NCI-H2227 (cell line): ENCODE results near the gene ISG20L2.

Source experiments
- DNase-seq: peaks from one replicate; lab custom pipeline; 2025; ENCODE audit not compliant: unreplicated experiment; lab: John Stamatoyannopoulos, UW

Gene ISG20L2

DNA sequence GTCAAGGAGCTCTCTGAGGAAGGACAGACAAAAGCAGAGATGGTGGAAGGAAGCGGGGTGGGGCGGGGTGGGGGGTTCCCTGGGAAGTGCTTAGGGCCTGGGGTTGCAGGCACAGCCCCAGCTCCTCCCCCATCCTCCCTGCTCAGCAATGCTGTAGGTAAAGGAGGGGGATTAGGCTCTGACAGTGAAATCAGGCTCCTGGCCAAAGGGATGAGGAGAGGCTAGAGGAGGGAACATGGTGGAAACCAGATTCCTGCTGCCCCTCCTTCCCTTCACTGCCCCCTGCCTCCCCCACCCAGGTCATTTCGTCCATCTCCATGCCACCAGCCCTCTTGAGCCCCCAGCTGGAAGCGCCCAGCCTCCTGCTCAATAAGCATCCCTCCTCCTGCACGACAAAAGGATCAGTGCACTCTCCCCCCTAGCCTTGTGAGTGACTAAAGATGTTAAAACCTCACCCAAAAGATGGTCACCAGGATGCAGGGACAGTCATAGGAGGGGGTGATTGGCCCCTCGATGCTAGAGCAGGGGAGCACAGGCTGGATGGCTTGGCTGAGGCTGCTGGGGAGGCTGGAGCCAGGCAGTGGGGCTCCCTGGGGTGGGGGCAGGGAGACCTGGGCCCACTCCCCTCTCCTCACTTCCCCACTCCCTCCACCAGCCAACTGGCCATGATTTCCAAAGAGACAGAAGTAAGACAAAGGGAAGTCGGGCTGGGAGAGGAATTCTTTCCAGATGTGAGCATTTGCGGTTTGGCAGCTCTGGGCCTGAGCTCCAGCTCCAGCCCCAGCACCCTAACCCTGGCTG is 20.9 kb downstream of the ISG20L2 start:
- peak; percentile 55 for DNase-seq

GRCh38 chr1:156706657-156707416 is 21.7 kb downstream of the ISG20L2 start:
- DNase-seq = peak; percentile 71

DNA sequence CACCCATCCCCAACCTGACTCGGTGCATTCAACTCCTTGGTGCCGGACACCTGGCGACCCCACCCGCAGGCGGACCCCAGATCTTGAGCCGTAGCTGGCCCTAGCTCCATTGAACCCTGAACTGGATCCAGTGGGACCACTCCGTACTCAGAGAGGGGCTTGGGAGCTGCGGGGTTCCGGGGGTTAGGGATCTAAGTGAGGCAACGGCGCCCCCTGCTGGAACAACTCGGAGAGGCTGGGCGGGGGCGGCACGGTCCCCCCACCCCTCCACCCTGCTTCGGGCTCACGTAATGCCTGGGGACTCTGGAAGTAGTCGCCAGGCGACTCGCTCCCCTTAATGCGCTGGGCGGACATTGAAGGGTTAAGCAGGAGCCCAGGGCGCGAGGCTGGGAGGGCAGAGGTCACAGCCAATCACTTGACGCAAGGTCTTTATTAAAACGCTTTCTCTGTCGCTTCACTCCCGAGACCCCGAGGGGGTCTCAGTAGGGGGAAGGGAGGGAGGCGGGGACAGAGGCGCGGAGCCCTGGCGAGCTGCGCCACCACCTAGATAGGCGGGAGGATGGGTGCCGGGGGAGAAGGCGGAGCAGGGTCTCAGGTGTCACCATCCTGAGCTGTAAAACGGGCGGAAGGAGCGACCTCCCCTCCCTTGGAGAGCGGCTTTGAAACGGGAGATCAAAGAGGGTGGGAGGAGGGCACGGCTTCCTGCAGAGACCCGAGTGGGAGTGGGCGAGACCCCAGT is 22.5 kb downstream of the ISG20L2 start:
- DNase-seq = peak; percentile 88

- DNase-seq = peak; percentile 85
Observed at GRCh38 chr1:156705321-156705917, 23.1 kb downstream of the ISG20L2 start, which contains the start of gene CRABP2. CRABP2 (minus strand) TSS chr1:156705583; CDS start chr1:156705446, 137 bp downstream.

DNA sequence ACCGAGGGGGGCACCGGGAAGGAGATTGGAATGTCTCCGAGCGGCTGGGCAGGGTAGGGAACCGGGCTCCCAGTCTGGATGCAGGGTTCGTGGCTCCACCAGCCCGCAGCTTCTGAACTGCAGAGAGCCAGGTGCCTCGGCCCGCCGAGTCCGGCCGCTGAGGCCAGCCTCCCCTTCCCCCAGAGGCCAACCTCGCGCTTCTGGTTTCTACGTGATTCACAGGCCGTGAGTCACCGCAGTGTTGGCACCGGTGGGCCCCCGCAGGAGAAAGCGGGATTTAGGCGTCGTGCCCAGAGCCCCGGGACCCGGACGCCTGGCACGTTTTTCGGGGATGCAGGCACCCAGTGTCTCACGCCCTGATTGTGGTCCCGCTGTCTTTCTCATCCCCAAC is 23.6 kb downstream of the ISG20L2 start:
- DNase-seq = peak; percentile 39

DNA sequence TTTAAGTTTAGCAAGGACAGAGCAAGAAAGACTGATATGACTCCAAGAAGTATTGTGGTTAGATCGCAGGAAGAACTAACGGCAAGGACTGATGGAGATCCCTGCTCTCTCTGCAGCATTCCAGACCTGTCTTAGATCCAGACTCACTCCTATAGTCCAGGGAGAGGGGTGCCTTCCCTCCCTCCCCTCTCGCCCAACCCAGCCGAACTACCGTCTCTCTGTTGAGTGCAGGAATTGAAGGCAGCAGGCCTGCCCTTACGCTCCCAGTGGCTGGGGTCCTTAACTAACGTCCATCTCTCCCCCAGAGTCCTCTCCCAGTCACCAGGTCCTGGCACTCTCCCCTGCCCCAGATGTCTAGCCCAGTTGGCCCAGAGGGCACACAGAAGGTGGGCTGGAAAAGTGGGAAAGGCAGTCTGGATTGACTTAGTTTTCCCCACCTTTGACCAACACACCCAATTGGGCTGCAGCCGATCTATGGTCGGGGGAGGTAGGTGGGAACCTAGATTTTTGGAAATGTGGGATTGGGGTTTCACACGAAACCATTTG is 24.3 kb downstream of the ISG20L2 start:
- no peak for DNase-seq

DNA sequence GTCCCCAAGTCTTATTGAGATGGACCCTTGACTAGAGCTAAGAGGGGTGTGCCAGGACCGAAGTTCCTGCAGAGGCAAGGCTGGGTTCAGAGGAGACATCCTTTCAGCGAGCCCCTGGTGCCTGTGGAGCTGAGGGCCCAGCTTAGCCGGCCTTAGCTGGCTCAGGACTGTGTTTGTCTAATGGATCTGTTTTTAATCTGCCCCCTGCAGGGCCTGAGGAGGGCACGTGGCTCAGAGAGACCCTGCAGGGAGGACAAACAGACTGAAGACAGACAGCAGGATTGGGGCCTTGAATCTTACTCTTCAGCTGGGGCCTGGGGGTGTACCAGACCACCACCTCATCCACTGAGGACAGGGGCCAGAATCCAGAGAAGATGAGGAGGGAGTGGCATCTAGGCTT is 24.8 kb downstream of the ISG20L2 start:
- peak; percentile 24 for DNase-seq

GRCh38 chr1:156703336-156703735 is 25.2 kb downstream of the ISG20L2 start:
- no peak for DNase-seq

- no peak for DNase-seq
Observed at GRCh38 chr1:156700736-156701531, 27.6 kb downstream of the ISG20L2 start.

GRCh38 chr1:156698995-156699394 is 29.6 kb downstream of the ISG20L2 start:
- DNase-seq = no peak

DNA sequence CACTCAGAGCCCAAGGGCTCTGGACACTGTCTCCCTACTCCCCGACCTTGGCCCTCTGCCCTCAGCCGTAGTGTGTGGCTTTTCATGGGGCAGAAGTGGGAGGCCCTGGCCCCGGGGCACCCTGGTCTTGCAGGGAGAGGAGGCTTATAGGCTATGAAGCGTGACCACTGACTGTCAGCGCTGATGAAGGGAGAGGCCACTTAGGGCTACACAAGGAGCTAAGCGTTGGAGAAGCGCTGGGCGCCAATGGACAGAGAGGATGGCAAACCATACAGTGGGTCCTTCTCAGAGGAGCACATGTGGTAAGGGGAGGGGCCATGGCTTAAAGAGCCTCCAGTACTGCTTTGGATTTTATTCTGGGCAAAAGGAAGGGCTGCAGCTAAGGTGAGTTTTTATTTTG is 31.1 kb downstream of the ISG20L2 start:
- DNase-seq = peak; percentile 48

- no peak for DNase-seq
Observed at GRCh38 chr1:156696755-156697154, 31.8 kb downstream of the ISG20L2 start.

GRCh38 chr1:156694690-156694962 is 33.9 kb downstream of the ISG20L2 start:
- DNase-seq = no peak

- no peak for DNase-seq
Observed at GRCh38 chr1:156693848-156694689, 34.5 kb downstream of the ISG20L2 start.

DNA sequence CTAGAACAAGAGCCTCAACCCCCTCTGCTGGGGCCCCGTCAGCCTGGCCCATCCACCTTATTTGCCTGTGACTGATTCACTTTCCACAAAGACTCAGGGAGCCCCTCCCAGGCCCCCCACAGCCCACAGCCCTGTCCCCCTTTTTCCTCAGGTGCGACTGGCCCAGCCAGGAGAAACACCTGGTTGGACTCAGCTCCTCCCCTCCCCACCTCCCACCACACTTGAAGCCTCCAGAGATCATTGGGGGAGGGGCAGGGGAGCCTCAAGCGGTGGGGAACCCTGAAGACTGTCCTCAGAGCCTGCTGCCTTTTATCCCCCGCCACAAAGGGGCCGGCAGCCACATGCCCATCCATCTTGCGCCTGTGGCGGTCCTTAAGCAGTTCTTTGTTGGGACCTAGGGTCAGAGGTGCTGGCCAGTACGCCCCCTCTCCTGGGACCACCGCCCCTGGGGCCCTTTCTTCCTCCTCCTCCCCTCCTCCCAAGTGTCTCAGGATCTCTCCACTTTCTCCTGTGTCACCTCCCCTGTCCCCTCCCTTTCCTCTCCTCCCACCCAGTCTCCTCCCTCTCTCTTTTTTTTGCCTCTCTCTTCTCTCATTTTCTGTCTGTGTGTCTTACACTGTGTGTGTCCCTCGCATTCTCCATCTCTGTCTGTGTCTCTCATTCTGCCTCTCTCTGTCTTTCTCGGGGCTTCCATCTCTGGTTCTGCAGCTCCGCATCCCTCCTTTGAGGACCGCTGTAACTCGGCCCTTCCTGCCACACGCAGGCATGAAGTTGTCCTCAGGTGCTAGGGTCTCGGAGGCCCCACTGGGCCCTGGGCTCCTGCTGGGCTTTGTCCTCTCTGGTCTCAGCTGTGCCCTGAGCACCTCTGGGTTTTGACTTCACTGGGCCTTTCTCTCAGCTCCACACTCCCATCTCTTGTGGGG is 35.4 kb downstream of the ISG20L2 start:
- DNase-seq = peak; percentile 89

GRCh38 chr1:156692441-156692924 is 36.1 kb downstream of the ISG20L2 start:
- no peak for DNase-seq

- DNase-seq = peak; percentile 49
Observed at GRCh38 chr1:156691665-156692440, 36.7 kb downstream of the ISG20L2 start.
